HCEC 1CT (cell line): ENCODE results near the gene RARRES1.

ENCODE experiments used
- DNase-seq: peaks from one replicate; pipeline ENCODE4 v3.0.0-alpha.2; 2017

Gene RARRES1

DNA sequence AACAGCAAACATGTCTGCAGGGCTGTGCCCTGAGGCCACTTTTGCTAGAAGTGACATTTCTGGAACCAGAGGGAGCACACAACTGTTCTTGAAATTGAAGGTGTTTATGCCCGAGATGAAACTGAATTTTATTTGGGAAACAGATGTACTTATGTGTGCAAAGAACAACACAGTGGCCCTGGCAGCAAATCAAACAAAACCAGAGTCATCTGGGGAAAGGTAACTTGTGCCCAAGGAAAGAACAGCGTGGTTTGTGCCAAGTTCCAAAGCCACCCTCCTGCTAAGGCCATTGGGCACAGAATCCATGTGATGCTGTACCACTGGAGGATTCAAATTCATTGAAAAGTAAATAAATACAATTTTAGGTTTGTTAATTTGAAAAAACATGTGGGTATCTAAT lies 31.2 kb upstream of the RARRES1 start:
- DNase-seq, result no peak

DNA sequence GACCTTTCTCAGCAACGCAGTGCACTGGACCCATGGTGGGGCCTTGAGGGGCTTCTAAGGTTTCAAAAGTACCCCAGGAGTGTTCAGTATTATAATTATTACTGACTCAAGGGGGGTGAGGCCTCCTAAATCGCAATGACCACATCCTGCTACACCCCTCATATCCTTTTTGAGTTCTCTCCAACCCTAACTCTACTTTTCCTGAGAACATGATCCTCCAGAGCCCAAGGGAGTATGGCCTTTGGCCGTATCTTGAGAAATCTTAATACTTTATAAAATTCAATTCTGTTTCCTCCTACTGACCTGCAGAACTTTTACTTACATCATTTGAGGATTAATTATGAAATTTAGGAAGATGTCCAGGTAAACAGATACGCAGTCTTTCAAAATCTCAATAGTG lies 30.4 kb upstream of the RARRES1 start:
- DNase-seq, result no peak

DNA sequence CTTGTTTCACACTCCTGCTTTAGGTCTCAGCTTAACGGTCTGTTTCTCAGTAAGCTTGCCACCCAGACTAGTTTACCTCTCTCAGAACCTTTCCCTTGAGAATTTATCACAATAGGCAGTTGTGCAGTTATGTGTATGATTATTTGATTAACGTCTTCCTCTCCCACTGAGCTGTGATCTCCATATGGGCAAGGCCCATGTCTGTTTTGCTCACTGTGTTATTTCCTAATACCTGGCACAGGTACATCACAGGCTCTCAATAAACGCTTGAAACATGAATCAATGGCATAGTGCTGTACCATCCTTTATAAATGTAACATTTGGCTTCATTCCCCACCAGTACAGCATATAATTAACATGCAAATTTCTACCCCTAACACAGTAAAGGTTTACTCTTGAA lies 29.1 kb upstream of the RARRES1 start:
- DNase-seq, result no peak

DNA sequence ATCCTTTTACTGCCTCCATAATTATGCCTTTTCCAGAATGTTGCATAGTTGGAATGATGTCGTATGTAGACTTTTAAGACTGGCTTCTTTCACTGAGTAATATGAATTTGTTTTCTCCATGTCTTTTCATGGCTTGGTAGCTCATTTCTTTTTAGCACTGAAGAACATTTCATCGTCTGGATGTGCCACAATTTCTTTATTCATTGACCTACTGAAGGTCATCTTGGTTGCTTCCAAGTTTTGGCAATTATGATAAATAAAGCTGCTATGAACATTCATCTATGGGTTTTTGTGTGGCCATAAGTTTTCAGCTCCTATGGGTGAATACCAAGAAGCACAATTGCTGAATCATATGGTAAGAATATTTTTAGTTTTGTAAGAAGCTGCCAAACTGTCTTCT lies 23.2 kb upstream of the RARRES1 start:
- DNase-seq, result no peak

DNA sequence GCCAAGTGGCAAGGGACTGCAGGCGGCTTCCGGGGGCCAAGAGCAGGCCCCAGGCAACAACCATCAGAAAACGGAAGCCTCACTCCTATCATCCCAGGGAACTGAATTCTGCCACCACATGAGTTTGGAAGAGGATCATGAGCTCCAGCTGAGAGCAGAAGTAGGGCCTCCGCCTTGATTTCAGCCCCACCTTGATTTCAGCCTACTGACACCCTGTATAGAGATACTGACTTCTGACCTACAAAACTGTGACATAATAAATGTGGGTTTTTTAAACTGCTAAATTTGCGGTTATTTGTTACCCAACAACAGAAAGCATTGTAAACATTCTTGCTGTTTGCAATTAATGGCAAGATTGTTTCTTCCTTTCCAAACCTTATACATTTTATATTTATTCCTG lies 21.6 kb upstream of the RARRES1 start:
- DNase-seq, result no peak

DNA sequence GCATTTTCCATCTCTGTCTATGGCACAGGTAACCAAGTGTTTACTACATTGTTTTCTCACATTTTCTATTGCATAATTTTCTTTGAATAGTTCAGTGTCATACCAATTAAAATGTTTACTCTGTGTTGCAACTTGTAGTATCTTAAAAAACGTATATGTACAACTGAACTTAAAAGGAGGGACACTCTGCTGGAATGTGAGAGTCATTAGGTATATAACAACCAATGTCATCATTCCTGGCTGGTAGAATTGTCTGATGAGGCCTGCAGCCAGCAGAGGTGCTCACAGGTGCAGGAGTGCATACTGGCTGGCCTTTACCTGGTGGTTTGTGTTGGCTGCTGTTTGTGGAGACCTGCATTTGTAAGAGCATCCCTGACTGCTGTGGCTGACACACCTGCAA lies 19.1 kb upstream of the RARRES1 start:
- DNase-seq, result no peak

DNA sequence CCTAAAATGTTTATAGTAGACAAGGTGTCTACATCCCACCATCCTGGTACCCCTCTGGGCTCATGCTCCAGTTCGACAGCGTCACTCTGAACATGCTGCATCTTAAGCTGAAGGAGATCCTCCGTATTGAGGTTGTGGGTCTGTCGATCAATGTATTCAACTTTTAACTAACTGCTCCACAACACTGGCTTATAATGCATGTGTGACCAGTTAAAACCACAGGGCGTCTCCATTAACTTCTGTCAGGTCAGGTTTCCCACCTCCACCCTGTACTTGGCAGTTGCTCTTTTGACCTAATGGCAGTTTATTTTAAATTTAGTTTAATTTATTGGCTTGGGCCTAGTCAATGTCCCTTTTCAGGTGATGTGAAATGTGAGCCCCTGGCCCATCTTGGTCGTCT lies 17.8 kb upstream of the RARRES1 start:
- no peak for DNase-seq

DNA sequence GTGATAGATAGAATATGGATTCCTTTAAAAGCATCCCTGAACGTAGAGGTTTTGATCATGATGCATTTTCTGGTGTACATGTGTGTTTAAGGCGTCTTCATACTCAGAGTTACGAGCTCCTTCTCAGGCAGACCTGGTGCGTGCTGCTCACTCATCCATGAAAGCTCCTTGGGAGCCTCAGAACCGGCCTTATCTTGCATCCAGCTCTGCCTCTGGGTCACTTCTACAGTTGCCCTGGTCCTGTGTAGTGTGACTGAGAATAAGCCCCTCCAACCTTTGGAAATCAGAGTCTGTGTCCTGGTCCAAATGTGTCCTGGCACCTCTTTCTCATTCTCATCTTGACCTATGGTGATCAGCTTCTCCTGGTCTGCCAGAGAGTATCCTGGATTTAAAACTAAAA lies 17.3 kb upstream of the RARRES1 start:
- no peak for DNase-seq

DNA sequence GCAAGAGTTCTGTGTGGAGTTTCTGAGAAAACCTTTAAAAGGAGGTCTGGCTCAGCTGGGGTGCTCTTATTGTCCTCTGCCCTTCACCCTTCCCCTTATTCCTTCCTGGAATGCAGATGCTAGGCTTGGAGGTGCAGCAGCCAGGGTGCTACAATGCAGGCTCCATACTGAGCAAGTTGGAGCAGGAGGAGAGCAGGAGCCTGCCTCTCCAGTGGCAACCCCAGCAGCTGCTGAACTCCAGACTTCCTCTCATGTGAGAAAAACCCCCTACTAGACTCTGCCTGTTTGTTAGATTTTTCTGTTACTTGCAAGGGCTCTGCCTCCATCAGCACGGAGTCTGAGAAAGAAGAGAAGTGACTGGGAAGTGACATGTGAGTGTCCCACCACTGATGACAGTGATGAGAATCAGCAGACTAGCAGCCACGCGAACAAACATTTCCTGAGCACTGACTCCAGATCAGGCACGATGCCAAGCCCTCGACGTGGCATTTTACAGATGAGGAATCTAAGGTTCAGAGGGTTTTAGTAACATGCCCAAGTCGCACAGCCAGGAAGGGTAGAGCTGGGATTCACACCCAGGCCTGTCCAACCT lies 16.1 kb upstream of the RARRES1 start:
- no peak for DNase-seq

DNA sequence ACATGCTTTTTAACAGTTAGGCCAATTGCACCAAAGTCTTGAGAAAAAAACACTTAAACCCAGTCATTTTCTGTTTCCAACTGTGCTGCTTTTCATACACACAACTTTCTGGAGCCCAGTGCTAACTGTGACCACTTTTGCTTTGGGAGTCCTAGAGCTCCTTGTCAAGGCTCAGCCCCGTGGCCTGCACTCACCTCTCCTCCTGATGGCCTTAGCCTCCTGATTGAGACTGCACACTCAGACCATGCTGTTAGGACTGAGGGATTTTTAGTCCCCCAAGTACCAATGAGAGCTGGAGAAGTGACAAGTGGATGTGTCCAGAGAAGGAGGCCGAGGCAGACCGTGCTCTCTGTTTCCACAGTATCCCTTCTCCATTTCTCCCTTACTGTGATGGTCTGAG lies 15.2 kb upstream of the RARRES1 start:
- DNase-seq, result no peak

DNA sequence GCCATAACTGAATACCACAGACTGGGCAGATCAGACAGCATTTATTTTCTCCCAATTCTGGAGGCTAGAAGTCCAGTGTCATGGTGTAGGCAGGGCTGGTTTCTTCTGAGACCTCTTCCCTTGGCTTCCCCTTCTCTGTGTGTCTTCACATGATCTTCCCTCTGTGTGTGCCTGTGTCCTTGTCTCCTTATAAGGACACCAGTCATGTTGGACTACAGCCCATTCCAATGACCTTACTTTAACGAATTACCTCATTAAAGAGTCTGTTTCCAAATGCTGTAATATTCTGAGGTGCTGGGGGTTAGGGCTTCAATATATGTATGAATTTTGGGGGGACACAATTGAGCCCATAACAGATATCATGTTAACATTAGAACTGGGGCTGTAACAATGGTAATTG lies 13.3 kb upstream of the RARRES1 start:
- no peak for DNase-seq

DNA sequence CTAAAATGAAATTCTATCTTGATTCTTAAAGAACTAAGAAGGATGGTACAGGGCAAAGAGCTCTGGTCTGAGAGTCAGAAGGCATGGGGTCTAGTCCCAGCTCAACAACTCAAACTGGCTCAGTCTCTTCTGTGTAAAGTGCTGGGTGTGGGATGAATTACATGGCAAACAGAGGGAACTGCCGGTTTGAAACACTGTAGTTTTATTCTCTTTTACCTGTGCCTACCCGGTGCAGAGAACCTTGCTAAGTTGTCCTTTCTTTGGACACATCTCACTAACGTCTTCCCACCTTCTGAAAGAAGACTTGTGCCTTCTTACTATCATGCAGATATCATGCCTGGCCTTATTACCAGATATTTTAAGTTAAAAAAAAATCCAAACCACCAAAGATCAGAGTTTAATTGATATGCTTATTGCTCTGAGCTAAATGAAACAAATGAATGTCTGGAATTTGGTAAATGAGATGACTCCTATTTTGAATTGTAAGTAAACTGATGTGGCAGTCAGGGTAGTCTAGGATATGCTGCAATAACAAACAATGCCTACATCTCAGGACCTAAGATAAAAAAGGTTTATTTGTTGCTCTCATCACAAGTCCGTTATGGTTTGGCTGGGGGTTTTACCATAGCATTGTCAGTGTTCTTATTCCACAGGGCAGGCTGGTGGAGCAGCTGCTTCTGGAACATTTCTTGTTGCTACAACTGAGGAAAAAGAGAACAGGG lies 12.5 kb upstream of the RARRES1 start:
- no peak for DNase-seq

DNA sequence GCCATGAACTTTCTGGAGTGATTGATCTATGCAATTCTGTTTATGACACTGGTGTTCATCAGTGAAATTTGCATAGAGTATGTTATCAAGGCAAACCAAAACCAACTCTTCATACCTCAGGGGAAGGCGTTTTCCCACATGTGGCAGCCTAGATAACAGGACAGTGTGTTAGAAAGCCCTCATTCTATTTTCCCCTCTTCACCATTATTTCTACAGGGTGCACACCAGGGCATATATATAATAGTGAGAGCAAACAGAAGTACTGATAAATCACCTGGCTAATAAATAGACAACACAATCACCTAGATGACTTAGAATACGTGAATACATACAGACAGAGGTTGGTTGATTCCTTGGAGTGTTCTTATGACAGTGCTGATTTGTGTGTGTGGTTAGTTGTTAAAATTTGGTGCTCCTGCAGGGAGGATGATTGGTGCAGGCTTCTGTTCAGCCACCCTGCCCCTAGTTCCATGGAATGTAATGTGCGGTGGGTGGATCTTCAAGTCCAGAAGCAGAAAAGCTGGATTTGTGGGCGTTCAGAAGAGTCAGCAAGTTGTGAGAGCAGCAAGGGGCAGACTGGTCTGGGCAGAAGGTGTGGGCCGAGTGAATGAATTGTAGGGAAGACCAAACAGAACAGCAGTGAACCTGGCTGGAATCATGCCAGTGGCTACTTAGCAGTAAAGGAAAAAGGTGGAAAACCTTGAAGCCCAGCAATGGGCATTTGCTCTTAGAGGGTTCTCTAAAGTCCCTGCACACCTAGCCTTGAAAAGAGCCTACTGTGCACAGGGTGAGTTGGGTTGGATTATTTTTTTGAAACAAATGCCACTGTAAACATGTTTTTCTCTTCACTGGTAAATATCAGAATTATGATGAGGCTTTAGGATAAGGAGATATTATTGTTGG lies 11.7 kb upstream of the RARRES1 start:
- no peak for DNase-seq

DNA sequence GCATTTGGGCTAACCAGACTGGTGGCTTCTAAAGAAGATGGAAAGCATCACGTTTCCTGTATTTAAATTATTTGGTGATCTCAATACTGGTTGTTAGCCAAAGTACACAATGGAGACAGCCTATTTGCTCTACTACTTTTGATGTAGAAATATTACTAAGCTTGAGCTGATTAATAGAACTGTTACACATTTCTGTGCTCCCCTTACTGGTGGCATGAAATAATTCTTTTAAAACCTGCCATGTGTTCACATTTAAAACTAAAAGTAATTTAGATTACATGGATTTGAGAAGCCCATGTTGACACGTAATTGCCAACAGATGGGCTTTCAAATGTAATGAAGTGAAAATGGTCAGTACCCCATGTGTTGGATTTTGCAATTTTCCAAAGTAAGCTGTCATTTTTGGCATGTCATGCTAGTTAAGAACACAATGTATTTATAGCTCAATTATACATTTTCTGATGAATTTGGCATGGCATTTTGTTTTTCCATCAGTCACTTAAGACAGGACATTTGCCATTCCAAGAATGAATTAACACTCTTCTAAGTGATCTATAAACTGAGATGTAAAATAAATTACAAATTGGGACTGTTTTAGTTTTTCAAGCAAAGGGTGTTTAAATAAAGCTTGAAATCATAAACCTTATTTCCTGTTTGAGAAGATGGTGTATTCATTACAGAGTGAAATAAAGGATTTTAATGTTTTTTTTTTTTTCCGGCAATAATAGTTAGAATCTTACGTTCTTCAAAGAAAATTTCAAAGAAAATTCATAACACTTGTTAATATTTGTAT lies 10.8 kb upstream of the RARRES1 start:
- DNase-seq, result no peak

DNA sequence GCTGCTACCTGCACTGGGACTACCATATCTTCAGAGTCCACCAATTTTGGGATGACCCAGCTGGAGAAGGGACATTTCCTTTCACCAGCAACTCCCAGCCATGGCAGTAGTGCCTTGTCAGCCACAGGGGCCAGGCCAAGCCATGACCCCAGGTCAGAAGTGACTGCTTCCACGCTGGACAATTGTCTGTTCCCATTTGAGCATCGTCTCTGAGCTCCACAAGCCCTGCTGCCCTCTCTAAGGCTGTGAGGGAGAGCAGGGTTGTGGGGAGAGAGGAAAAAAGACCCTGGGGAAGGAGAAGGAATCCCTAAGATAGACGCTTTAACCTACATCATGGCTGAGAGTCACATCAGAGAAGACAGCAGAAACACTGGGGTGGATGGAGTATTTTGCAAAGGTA lies 7.4 kb upstream of the RARRES1 start:
- DNase-seq, result no peak

DNA sequence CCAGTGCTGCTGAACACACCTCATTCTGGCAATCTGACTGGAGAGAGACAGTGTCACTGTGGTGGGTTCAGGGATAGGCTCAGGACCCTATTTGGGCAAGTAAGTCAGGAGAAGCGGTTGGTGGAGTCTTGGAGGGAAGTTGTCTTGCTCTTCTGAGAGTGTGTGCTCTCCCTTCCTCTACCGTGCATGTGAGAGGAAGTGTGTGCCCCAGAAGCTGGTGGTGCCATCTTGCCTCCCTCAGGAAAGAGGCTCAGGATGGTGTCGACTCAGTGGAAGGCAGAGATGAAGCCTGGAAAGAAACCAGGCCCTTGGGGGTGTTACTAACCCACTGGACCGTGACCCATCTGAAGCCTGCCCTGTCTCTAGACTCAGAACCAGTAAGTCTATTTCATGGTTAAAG lies 6.8 kb upstream of the RARRES1 start:
- DNase-seq, result no peak

DNA sequence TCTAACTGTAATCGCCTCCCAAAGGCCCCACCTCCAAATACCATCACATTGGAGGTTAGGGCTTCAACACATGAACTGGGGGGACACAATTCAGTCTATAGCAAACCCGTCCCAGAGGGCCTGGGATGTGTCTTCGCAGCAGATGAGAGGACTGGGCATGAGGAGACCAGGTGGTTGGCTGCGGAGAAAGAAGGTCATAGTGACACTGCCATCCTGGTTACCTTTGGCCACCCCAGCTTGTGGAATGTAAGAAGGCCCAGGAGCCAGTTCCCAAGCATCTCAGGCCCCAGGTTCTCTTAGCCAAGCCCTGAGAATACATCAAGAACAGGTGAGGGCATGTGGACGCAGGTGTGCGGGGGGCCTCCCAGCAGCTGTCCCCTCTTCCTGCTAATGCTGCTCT lies 6.4 kb upstream of the RARRES1 start:
- DNase-seq, result no peak

DNA sequence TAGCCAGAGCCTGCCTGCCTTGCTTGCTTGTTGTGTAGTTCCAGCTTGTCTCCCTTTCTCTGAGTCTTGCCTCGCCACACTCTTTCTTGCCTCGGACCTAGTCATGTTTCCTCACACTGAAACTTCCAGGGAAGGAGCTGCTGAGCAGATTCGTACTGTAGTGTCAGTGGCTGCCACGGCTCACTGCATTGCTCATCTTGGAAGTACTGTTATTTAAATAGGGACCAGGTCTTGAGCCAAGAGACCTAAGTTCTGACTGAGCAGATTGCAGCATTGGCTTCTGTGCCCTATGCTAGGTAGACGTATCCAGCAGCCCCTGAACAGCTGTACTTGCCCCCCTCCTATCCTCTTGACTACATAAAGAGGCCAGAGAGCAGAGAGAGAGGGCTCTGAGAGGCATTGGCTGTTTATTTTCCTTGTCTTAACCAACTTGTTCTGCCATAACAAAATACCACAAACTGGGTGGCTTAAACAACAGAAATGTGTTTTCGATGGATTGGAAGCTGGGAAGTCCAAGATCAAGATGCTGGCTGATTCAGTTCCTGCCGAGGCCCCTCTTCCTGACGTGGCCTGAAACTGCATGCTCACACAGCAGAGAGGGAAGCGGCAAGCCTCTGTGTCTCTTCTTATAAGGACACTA lies 5.8 kb upstream of the RARRES1 start:
- no peak for DNase-seq

DNA sequence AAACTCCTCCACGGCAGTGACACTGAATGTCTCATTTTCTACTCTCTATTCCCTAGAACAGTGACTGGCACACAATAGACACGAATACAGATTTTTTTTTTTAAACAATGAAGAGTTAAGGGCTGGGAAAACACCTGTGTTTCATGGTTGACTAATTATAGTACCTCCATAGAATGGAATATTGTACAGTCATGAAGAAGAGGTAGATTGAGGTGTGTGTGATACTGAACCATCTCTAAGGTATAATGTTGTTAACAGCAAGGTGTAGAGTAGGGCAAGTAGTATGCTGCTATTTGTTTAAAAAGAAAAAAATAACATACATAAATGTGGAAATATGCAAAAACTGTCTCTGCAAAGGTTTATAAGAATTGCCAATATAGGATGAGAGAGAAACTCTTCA lies 5.2 kb upstream of the RARRES1 start:
- no peak for DNase-seq

DNA sequence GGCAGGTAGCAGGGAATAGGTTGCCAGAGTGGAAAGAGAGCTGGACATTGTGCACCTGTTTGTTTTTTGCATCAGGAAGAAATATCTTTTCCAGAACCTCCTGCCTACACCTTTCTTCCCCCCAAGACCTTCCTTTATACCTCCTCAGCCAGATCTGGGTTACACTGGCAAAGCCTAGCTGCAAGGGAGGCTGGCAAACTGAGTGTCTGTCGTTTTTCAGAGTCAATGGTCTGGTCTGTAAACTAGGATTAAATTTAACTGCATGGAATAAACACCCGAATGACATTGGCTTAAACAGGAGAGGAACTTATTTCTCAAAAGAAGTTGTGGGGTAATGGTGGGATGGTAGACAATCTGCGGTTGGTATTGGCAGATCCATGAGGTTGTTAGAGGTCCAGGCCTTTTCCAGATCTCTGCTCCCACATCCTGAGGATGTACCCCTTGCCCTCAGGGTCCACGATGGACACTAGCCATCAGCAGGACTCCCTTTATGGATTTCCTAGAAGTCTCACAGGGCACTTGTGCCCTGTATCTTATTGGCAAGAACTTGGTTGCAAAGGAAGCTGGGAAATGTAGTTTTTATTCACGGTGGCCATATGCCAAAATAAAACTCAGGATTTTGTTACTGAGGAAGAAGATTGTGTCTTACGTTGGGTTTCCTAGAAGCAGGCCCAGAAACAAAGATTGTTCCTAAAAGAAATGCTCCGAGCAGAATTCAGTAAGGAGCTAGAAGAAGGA lies 3.2 kb upstream of the RARRES1 start:
- DNase-seq, result no peak

DNA sequence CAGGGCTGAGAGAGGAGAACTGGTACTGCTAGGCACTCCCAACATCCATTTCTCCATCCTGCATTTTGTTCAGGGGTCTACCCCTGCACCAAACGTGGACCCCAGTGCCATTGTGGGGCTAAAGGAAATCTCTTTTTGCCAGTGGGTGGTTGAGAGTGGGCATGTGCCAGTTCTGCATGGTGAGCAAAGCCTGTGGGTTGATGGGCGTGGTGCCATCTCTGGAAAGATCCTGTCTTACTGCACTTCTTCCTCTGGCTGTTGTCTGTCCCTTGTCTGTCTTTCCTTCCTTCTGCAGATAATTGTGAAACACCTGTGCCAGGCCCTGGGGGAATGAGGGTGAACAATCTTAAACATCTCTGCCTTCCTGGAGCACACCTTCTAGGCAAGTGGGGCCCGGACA lies 1.4 kb upstream of the RARRES1 start:
- DNase-seq, result no peak

DNA sequence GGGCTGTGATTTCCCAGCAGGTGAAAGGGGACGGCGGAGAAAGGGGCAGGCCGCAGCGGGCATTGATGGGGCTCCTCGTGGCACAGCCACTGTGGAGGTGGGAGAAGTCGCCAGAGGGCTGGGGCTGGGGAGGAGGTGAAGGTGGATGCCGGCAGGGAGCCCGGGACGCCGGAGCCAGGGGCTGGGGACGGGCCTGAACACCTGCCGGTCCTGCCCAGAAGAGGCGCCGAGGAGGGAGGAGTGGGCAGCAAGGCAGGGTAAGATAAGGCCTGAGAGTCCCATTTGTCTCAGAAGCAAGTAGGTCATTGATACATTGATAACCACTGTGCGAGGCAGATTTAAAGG lies 571 bp upstream of the RARRES1 start:
- DNase-seq, result no peak
